Neural cell (in vitro differentiated cells): ENCODE results near the gene PPP1R13B.

Experiments used
- CTCF ChIP-seq: fragments of 450-650 bp; IDR thresholded peaks from 2 replicates; pipeline ENCODE4 v1.5.1; 2014; ENCODE audit warnings: antibody characterized with exemption, mild to moderate bottlenecking, moderate library complexity; ENCODE audit not compliant: poor library complexity, severe bottlenecking
- EP300 ChIP-seq: fragments of 450-650 bp; conservative IDR thresholded peaks from 2 replicates; pipeline ENCODE4 v1.6.1; 2014; ENCODE audit warnings: antibody characterized with exemption, mild to moderate bottlenecking, moderate library complexity; ENCODE audit not compliant: poor library complexity, severe bottlenecking
- EZH2 ChIP-seq: fragments of 200-600, 300-800 bp; shearing (Covaris generic), sonication (generic); IDR thresholded peaks from 2 replicates; pipeline ENCODE4 v1.6.1; 2014; ENCODE audit warnings: antibody characterized with exemption, low read length, borderline replicate concordance, mild to moderate bottlenecking; ENCODE audit not compliant: insufficient read depth, poor library complexity, severe bottlenecking
- TAF1 ChIP-seq: IDR thresholded peaks from 2 replicates; pipeline ENCODE4 v1.6.1; 2012; ENCODE audit warnings: low read depth

DNA sequence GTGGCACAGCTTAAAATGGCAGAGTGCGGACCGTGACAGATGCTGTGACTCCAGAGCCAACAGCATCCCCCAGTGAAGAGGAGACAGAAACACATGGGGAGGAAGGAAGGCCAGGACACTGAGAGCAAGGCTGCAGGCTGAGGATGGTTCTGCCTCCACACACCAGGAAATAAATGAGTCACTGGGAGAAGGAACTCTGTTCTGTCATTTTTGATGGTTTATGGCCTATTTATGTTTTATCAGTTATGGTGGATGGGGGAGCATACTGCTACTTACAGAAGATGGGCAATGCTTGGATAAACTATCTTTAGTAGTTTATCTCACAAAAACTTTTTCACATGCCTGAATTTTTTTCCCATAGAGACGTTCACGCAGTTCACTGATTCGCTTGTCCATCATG lies 97.9 kb downstream of the PPP1R13B start:
- TF ChIP-seq EP300: no peak
- TF ChIP-seq TAF1: no peak
- TF ChIP-seq EZH2: no peak
- TF ChIP-seq CTCF: no peak
